Keratinocyte (primary cell): ENCODE data around the gene MAN2B1.

Experiments used
- EZH2 ChIP-seq: IDR thresholded peaks from one replicate; pipeline ENCODE4 v1.6.1; 2012; ENCODE audit warnings: inconsistent platforms, mild to moderate bottlenecking, low read length, moderate library complexity
- TF ChIP-seq, protein P1 (sequence below), 3 experiments: IDR thresholded peaks in 1 of 3; conservative IDR thresholded peaks in 1 of 3; optimal IDR thresholded peaks in 1 of 3; 2 replicates in 2 of 3; 3 replicates in 1 of 3; pipeline versions ENCODE3 to v1.5.1; 2011; ENCODE audit warnings: low read length in 3 of 3, mild to moderate bottlenecking in 3 of 3, moderate library complexity in 2 of 3, control low read depth in 1 of 3, inconsistent platforms in 1 of 3; ENCODE audit not compliant: insufficient read depth in 2 of 3; ENCODE audit errors: extremely low read depth in 1 of 3

DNA sequence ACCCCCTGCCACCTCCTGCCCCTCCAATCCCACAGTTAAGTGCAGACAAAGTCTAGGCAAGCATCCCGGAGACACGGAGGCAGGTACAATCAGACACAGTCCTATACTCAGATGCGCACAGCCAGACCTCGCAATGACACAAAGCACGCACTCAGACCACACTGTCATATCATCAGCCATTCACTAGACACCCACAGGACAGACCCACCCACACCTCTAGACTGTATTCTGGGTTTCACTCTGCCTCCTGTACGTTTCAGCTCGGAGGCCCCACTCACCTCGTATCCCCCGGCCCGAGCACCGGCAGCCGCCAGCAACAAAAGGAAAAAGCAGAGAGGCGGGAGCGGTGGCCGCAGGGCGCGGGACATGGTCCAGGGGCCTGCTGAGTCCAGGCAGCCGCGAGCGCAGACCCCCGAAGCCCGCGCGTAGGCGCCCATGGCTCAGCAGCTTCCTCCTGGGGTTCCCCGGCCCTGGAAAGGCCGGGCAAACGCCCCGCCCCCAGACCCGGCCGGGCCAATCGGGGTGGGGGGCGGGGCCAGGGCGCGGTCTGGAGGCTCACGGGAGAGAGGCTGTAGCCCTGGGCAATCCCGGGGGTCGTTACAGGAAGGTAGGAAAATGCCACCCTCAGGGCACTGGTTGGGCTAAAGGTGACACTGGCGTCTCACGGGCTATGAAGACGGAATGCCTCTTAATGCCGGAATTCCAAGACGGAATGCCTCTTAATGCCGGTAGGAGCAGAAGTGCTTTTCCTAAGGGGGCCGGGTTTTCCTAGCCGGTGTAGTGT, at the start of gene MAN2B1, which contains the start of gene WDR83:
- TF ChIP-seq, protein P1, sequence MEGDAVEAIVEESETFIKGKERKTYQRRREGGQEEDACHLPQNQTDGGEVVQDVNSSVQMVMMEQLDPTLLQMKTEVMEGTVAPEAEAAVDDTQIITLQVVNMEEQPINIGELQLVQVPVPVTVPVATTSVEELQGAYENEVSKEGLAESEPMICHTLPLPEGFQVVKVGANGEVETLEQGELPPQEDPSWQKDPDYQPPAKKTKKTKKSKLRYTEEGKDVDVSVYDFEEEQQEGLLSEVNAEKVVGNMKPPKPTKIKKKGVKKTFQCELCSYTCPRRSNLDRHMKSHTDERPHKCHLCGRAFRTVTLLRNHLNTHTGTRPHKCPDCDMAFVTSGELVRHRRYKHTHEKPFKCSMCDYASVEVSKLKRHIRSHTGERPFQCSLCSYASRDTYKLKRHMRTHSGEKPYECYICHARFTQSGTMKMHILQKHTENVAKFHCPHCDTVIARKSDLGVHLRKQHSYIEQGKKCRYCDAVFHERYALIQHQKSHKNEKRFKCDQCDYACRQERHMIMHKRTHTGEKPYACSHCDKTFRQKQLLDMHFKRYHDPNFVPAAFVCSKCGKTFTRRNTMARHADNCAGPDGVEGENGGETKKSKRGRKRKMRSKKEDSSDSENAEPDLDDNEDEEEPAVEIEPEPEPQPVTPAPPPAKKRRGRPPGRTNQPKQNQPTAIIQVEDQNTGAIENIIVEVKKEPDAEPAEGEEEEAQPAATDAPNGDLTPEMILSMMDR (optimal IDR thresholded peaks at IDR 0.05 in 1 of 3, IDR thresholded peaks at IDR 0.05 in 1 of 3, conservative IDR thresholded peaks at IDR 0.05 in 1 of 3; ENCODE audit: extremely low read depth in 1 of 3, insufficient read depth in 2 of 3, low read length in 3 of 3): peak in 1 of 3 experiments; percentile 7
- no peak for TF ChIP-seq EZH2
